Measurements from ENCODE around the gene LIFR. TPM values are rescaled to one million over a fixed set of nuclear protein-coding genes. Genes with fewer than 3 reads are reported as not detected.

LIFR gene
- total RNA-seq, 1 donor from 2014 or later: 83.4 TPM

- no peak for DNase-seq
These were observed 47.3 kb downstream of the LIFR start for GRCh38 chr5:38509185-38509584.

- DNase-seq: no peak
These were observed 50.1 kb downstream of the LIFR start for GRCh38 chr5:38506302-38506701.

- DNase-seq: no peak
These were observed 55.7 kb downstream of the LIFR start for GRCh38 chr5:38500573-38501260.

GRCh38 chr5:38497946-38498345 is 58.5 kb downstream of the LIFR start:
- DNase-seq: no peak

- no peak for DNase-seq
These were observed 61.7 kb downstream of the LIFR start for GRCh38 chr5:38494763-38495162.

- no peak for DNase-seq
These were observed 62.3 kb downstream of the LIFR start for GRCh38 chr5:38494175-38494574.

- DNase-seq: no peak
These were observed 72.5 kb downstream of the LIFR start for GRCh38 chr5:38483805-38484398.

GRCh38 chr5:38479315-38479904 is 77.0 kb downstream of the LIFR start:
- DNase-seq: no peak

GRCh38 chr5:38478878-38479277 is 77.6 kb downstream of the LIFR start:
- no peak for DNase-seq

- DNase-seq: no peak
These were observed 78.3 kb downstream of the LIFR start for GRCh38 chr5:38478166-38478565.

- peak; percentile 19 for DNase-seq
These were observed 83.4 kb downstream of the LIFR start for GRCh38 chr5:38473008-38473407.

GRCh38 chr5:38472541-38472940 is 83.9 kb downstream of the LIFR start:
- DNase-seq: no peak

- no peak for DNase-seq
These were observed 84.7 kb downstream of the LIFR start for GRCh38 chr5:38471709-38472108.

- no peak for DNase-seq
These were observed 86.7 kb downstream of the LIFR start for GRCh38 chr5:38469707-38470267.

GRCh38 chr5:38468978-38469706 is 87.3 kb downstream of the LIFR start:
- DNase-seq: no peak

- DNase-seq: no peak
These were observed 88.2 kb downstream of the LIFR start for GRCh38 chr5:38468202-38468673.

- no peak for DNase-seq
These were observed 88.9 kb downstream of the LIFR start for GRCh38 chr5:38467353-38468040.

GRCh38 chr5:38466424-38467189 is 89.8 kb downstream of the LIFR start:
- no peak for DNase-seq

GRCh38 chr5:38465702-38466423 is 90.6 kb downstream of the LIFR start:
- no peak for DNase-seq

GRCh38 chr5:38465061-38465460 is 91.4 kb downstream of the LIFR start:
- DNase-seq: no peak

Data from occipital lobe (tissue), 2 donors.